Small intestine (tissue), 7 donors: Measurements from ENCODE around the gene PLXDC2. TPM values are rescaled to one million over a fixed set of nuclear protein-coding genes. Genes with fewer than 3 reads are reported as not detected.
A peak's percentile ranks its signal among the peaks of the same experiment; 100 is the strongest.

ENCODE experiments used
- DNase-seq, 2 donors: peaks; one replicate each; pipeline versions ENCODE4 v3.0.0 to v3.0.0-alpha.2; 2013
- FAIRE-seq: peaks from 2 replicates; lab custom pipeline; 2012; peaks lifted over from hg19 to GRCh38; lab: Jason Lieb, UNC
- H3K27ac ChIP-seq, 3 donors: one replicate each; pipeline ENCODE4 v1.5.1; 2013; ENCODE audit warnings: low read length in 2 of 3, mild to moderate bottlenecking in 2 of 3, control low read depth in 1 of 3, inconsistent platforms in 1 of 3, low read depth in 1 of 3, moderate library complexity in 1 of 3
- H3K27me3 ChIP-seq, 3 donors: one replicate each; pipeline ENCODE4 v1.6.1; 2013; ENCODE audit warnings: low read length in 3 of 3, inconsistent platforms in 1 of 3; ENCODE audit not compliant: control insufficient read depth in 3 of 3, insufficient read depth in 3 of 3
- H3K36me3 ChIP-seq, 3 donors: one replicate each; pipeline ENCODE4 v1.6.1; 2013; ENCODE audit warnings: low read length in 3 of 3, inconsistent platforms in 1 of 3, low read depth in 1 of 3, mild to moderate bottlenecking in 1 of 3, moderate library complexity in 1 of 3; ENCODE audit not compliant: control insufficient read depth in 3 of 3, insufficient read depth in 2 of 3
- H3K4me1 ChIP-seq, 3 donors: one replicate each; pipeline ENCODE4 v1.6.1; 2013; ENCODE audit warnings: low read length in 2 of 3, inconsistent platforms in 1 of 3, low read depth in 1 of 3, mild to moderate bottlenecking in 1 of 3, moderate library complexity in 1 of 3; ENCODE audit not compliant: control insufficient read depth in 3 of 3, insufficient read depth in 2 of 3
- H3K4me3 ChIP-seq, 3 donors: one replicate each; pipeline ENCODE4 v1.5.1; 2013; ENCODE audit warnings: low read length in 3 of 3, control low read depth in 1 of 3, inconsistent platforms in 1 of 3, low read depth in 1 of 3, mild to moderate bottlenecking in 1 of 3, moderate library complexity in 1 of 3
- H3K9me3 ChIP-seq, 2 donors: one replicate each; pipeline ENCODE4 v1.6.1; 2013; ENCODE audit warnings: low read depth in 1 of 2, low read length in 1 of 2; ENCODE audit not compliant: control insufficient read depth in 2 of 2, insufficient read depth in 1 of 2
- WGBS, 3 donors: extraction: QIAGEN DNeasy Blood & Tissue Kit; methylation state at CpG; one replicate each; pipeline ENCODE4 v1.1.7; 2013; 5-methylcytosine and 5-hydroxymethylcytosine counted together
- polyA plus RNA-seq, 4 donors: library from polyadenylated mRNA; stranded (reverse) in 3 of 4; unstranded in 1 of 4; fragments of 200-250 nt in 3 of 4; fragments of 120-200 nt in 1 of 4; gene quantifications; one replicate each; pipeline versions ENCODE4 v1.2.1 to v1.2.3, GENCODE V29; 2013
- donor health status: healthy with polysubstance abuse.
- donor health status: control.
- donor health status: control.
- donor health status: Bipolar disorder and iron deficiency.
- donor health status: healthy.

The PLXDC2 gene
- polyA plus RNA-seq, 4 donors = 0.81 to 18.3 (median 3.4) TPM

GRCh38 chr10:20254497-20254896, 438.3 kb downstream of the PLXDC2 start:
- H3K36me3 ChIP-seq = peaks cover 0 to 8% (median 0%) of the 10 kb centered on the region in 3 donors
- no peak for DNase-seq
- no peak overlapping the region for H3K27ac ChIP-seq
- FAIRE-seq = no peak
- H3K9me3 ChIP-seq = no peaks in the 10 kb centered on the region
- H3K4me1 ChIP-seq = no peaks in the 10 kb centered on the region
- WGBS, 3 donors = 72 to 90% (median 87%) methylated on average over 1 of the region's 1 CpG
- no peaks in the 10 kb centered on the region for H3K27me3 ChIP-seq
- no peak overlapping the region for H3K4me3 ChIP-seq

DNA sequence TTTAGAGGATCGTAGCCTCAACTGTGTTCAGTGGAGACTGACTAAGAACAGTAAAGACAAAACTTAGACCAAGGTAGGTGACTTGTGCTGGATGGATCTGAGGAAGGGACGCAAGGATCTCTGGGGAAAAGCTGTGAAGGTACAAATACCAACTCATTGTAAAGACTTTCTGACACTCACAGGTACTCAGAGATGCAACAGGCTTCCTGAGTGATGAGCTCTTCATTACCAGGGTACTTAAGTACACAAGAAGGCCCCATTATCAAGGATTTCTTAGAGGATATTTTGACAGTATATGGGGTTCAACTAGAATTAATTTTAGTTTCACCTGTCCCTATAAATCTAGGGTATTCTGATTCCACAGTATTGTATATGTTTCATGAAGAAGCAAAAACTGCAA, 440.7 kb downstream of the PLXDC2 start:
- Histone ChIP-seq H3K4me3 (no peak overlapping the region), H3K4me1 (no peaks in the 10 kb centered on the region), H3K9me3 (peaks cover 0 to 2% of the 10 kb centered on the region in 2 donors), H3K27ac (no peak overlapping the region), H3K36me3 (peaks cover 0 to 10% (median 2%) of the 10 kb centered on the region in 3 donors), H3K27me3 (no peaks in the 10 kb centered on the region)
- WGBS, 3 donors = 92 to 96% (median 93%) methylated on average over 2 of the region's 2 CpGs
- DNase-seq (no peak), FAIRE-seq (no peak)

- H3K9me3 ChIP-seq = peaks cover 0 to 7% of the 10 kb centered on the region in 2 donors
- DNase-seq = peak in 1 of 2 donors; percentile 10
- no peak overlapping the region for H3K4me3 ChIP-seq
- WGBS, 3 donors = 53 to 67% (median 56%) methylated on average over 2 of the region's 2 CpGs
- no peaks in the 10 kb centered on the region for H3K4me1 ChIP-seq
- H3K36me3 ChIP-seq = peaks cover 0 to 13% (median 2%) of the 10 kb centered on the region in 3 donors
- FAIRE-seq = no peak
- no peaks in the 10 kb centered on the region for H3K27me3 ChIP-seq
- H3K27ac ChIP-seq = no peak overlapping the region
Measured at GRCh38 chr10:20257422-20257821, 441.2 kb downstream of the PLXDC2 start.

- Histone ChIP-seq H3K27me3 (no peaks in the 10 kb centered on the region), H3K9me3 (peaks cover 0 to 14% of the 10 kb centered on the region in 2 donors), H3K4me1 (no peaks in the 10 kb centered on the region), H3K4me3 (no peak overlapping the region), H3K36me3 (peaks cover 0 to 10% (median 0%) of the 10 kb centered on the region in 3 donors), H3K27ac (no peak overlapping the region)
- DNase-seq (no peak), FAIRE-seq (no peak)
- 62 to 96% (median 72%) methylated on average over 1 of the region's 1 CpG for WGBS, 3 donors
Measured at GRCh38 chr10:20265146-20265545, 448.9 kb downstream of the PLXDC2 start.

- DNase-seq (peak; percentile 4 to 5), FAIRE-seq (no peak)
- H3K9me3 ChIP-seq = peaks cover 0 to 4% of the 10 kb centered on the region in 2 donors
- H3K27ac ChIP-seq = no peak overlapping the region
- no peak overlapping the region for H3K4me3 ChIP-seq
- H3K4me1 ChIP-seq = no peaks in the 10 kb centered on the region
- no peaks in the 10 kb centered on the region for H3K27me3 ChIP-seq
- H3K36me3 ChIP-seq = peaks cover 0 to under 1% (median 0%) of the 10 kb centered on the region in 3 donors
Measured at GRCh38 chr10:20267734-20268133, 451.5 kb downstream of the PLXDC2 start.

- 88 to 94% (median 91%) methylated on average over 2 of the region's 2 CpGs for WGBS, 3 donors
- FAIRE-seq = no peak
- Histone ChIP-seq H3K9me3 (no peaks in the 10 kb centered on the region), H3K27ac (no peak overlapping the region), H3K4me3 (no peak overlapping the region), H3K4me1 (no peaks in the 10 kb centered on the region), H3K27me3 (no peaks in the 10 kb centered on the region), H3K36me3 (peaks cover 0 to 3% (median 0%) of the 10 kb centered on the region in 3 donors)
- DNase-seq = no peak
Measured at GRCh38 chr10:20271490-20271889, 455.3 kb downstream of the PLXDC2 start.

DNA sequence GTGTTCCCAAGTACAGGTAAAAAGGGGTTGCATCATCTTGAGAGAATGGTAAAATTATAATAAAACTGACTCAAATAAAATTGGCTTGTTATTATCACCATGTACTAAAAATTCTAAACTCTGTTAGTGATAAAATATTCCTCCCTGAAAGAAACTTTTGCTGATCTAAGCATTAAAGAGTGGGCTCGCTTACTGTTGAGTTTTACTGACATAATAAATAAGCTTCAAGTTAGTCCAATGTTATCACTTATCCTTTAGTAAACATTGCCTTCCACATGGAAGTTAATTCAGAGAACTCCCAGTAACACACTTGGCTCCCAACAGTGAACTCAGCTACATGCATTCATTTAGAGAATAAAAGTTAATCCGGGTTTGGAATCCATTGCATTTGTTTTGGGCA, 456.4 kb downstream of the PLXDC2 start:
- 49 to 66% (median 53%) methylated on average over 2 of the region's 2 CpGs for WGBS, 3 donors
- no peak for FAIRE-seq
- no peak for DNase-seq
- Histone ChIP-seq H3K27me3 (no peaks in the 10 kb centered on the region), H3K9me3 (no peaks in the 10 kb centered on the region), H3K27ac (no peak overlapping the region), H3K4me3 (no peak overlapping the region), H3K36me3 (peaks cover 0 to 3% (median 0%) of the 10 kb centered on the region in 3 donors), H3K4me1 (no peaks in the 10 kb centered on the region)

DNA sequence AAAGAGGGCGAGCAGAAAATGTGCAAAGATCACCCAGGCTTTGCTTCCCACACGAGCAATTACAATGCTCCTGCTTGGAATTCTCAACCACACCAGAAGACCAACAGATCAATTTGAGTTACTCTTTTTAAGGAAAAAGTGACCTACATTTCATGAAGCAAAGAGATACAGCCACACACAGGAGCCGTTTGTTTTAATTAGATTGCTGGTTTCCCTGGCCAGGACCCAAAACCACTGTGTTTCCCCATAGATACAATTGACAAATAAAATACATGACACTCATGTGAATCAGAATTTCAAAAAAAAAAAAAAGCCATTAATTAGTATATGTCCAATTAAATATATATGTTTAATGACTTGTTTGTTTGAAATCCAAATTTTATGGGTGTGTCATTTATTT, 458.3 kb downstream of the PLXDC2 start:
- WGBS, 3 donors = 70 to 81% (median 79%) methylated on average over 3 of the region's 3 CpGs
- H3K4me1 ChIP-seq = no peaks in the 10 kb centered on the region
- no peak overlapping the region for H3K4me3 ChIP-seq
- H3K27me3 ChIP-seq = no peaks in the 10 kb centered on the region
- peaks cover under 1 to 3% (median 1%) of the 10 kb centered on the region in 3 donors for H3K36me3 ChIP-seq
- H3K9me3 ChIP-seq = no peaks in the 10 kb centered on the region
- FAIRE-seq (no peak), DNase-seq (no peak)
- no peak overlapping the region for H3K27ac ChIP-seq
